ENCODE results near the gene PLCG1. TPM values are rescaled to one million over a fixed set of nuclear protein-coding genes. Genes with fewer than 3 reads are reported as not detected.

Gene PLCG1
- 100 to 1,000 TPM; 199 to 242 (median 236) TPM for total RNA-seq
- 97.8 TPM for total RNA-seq (2013)

DNA sequence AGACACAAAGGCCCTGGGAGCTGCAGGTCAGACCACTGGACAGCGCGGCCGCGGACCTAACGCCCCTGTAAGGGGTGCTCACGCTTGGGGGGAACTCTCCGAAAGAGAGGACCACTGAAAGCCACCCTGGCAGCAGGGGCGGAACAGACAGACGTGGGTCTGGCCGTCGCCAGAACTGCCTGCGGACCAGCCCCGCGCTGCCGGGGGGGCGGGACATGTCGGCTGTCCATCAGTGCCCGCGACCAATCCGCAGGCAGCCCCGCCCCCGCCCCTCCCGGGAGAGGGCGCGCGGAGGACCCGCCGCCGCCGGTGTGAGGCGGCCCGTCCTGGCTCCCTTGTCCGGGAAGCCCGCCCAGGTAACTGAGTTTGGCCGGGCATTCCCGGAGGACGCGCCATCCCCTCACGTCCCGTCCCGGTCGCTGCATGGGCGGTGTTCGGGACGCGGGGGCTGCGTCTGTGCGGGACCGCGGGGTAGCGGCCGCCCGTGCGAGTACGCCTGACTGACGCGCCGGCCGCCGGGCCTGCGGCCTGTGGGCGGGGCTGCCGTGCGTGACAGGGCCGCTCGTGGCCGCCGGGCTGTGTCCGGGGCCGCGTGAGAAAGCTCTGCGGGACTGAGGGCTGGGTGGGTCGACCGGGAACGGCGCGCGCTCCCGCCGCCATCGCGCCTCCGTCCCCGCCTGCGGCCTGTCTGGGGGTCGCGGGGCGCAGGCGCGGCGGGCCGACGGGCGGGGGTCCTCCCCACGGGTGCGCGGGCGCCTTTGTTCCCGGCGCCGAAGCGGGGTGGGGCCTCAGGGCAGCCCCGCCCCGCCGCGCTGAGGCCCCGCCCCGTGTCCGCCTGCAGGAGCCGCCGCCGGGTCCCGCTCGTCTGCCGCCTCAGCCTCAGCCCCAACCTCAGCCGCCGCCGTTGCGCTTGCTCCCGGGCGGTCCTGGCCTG, at the start of gene PLCG1:
Gene PLCG1 (plus strand): TSS at position 864 of the 934 bp plus-strand sequence. CDS start 99 bp downstream, outside the sequence.
- TF ChIP-seq, protein P1, sequence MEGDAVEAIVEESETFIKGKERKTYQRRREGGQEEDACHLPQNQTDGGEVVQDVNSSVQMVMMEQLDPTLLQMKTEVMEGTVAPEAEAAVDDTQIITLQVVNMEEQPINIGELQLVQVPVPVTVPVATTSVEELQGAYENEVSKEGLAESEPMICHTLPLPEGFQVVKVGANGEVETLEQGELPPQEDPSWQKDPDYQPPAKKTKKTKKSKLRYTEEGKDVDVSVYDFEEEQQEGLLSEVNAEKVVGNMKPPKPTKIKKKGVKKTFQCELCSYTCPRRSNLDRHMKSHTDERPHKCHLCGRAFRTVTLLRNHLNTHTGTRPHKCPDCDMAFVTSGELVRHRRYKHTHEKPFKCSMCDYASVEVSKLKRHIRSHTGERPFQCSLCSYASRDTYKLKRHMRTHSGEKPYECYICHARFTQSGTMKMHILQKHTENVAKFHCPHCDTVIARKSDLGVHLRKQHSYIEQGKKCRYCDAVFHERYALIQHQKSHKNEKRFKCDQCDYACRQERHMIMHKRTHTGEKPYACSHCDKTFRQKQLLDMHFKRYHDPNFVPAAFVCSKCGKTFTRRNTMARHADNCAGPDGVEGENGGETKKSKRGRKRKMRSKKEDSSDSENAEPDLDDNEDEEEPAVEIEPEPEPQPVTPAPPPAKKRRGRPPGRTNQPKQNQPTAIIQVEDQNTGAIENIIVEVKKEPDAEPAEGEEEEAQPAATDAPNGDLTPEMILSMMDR (IDR thresholded peaks at IDR 0.05) = no peak
- Mint-ChIP-seq H3K27me3 (ENCODE audit: low read depth in 2 of 2) (no peaks in the 10 kb centered on the region), H3K4me1 (peaks cover 56 to 60% of the 10 kb centered on the region in 2 donors), H3K9me3 (no peaks in the 10 kb centered on the region), H3K27ac (peak within 1 kb of the TSS; percentile 93 to 94), H3K4me3 (peak within 1 kb of the TSS; percentile 92), H3K36me3 (no peaks in the 10 kb centered on the region)
- Histone ChIP-seq H3K4me3 (ENCODE audit: low read length) (peak within 1 kb of the TSS; percentile 54), H3K36me3 (ENCODE audit: control insufficient read depth, insufficient read depth, low read length) (no peaks in the 10 kb centered on the region), H3K9me3 (ENCODE audit: control insufficient read depth, insufficient read depth, low read length) (no peaks in the 10 kb centered on the region), H3K4me1 (ENCODE audit: control insufficient read depth, insufficient read depth, low read length) (peaks cover 60% of the 10 kb centered on the region), H3K27me3 (ENCODE audit: control insufficient read depth, insufficient read depth, low read length) (no peaks in the 10 kb centered on the region), H3K27ac (ENCODE audit: low read length) (peak within 1 kb of the TSS; percentile 68)
- ATAC-seq (peak; percentile 69 to 83 (median 75)), DNase-seq (peak; percentile 78 to 90)
- under 1% methylated on average over 121 of the region's 121 CpGs for WGBS (ENCODE audit: insufficient coverage)
- intact Hi-C loops (cut with micrococcal nuclease) = loop anchor here (5.0 kb wide), 1 partner anchor 180 kb away; the partner anchor contains the start of gene ZHX3

DNA sequence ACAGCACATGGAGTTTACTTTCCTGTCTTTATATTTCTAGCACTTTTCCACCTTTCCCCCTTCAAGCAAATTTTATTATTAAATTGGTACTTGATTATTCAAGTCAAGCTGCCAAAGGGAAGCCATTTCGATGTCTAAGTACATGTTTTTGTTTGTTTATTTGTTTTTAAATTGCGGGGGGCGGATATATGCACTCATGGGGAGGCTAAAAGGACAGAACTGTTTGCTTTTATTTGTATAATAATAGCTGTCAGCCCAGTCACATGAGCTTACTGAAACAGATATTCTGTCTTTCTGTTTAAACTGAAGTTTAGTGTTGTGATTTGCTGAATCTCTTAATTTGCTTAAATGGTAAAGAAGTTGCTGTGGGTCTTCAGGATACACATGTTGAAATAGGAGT, 49.6 kb upstream of the PLCG1 start:
- Histone ChIP-seq H3K27ac (ENCODE audit: low read length) (no peak overlapping the region), H3K4me1 (ENCODE audit: control insufficient read depth, insufficient read depth, low read length) (no peaks in the 10 kb centered on the region), H3K9me3 (ENCODE audit: control insufficient read depth, insufficient read depth, low read length) (no peaks in the 10 kb centered on the region), H3K27me3 (ENCODE audit: control insufficient read depth, insufficient read depth, low read length) (no peaks in the 10 kb centered on the region), H3K4me3 (ENCODE audit: low read length) (no peak overlapping the region), H3K36me3 (ENCODE audit: control insufficient read depth, insufficient read depth, low read length) (peaks cover 46% of the 10 kb centered on the region)
- Mint-ChIP-seq H3K27me3 (ENCODE audit: low read depth in 2 of 2) (no peaks in the 10 kb centered on the region), H3K9me3 (no peaks in the 10 kb centered on the region), H3K27ac (no peak overlapping the region), H3K4me1 (peaks cover 6 to 10% of the 10 kb centered on the region in 2 donors), H3K4me3 (no peak overlapping the region), H3K36me3 (peaks cover 19% of the 10 kb centered on the region)
- ATAC-seq (no peak), DNase-seq (no peak)
- TF ChIP-seq, protein P1 (IDR thresholded peaks at IDR 0.05) = no peak
- 96% methylated on average over 3 of the region's 3 CpGs for WGBS (ENCODE audit: insufficient coverage)
- intact Hi-C loops (cut with micrococcal nuclease) = no loop called here

DNA sequence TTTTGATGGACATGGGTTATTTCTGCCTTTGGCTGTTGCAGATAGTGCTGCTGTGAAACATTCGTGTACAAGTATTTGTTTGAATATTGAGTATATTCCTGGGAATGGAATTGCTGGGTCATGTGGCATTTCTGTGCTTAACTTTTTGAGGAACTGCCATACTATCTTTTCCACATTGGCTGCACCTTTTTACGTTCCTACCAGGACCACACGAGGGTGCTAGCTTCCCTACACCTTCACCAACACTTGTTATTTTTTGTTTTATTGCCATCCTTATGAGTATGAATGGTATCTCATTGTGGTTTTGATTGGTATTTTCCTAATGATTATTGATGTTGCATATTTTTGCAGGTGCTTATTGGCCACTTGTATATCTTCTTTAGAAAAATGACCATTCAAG, 47.8 kb upstream of the PLCG1 start:
- Mint-ChIP-seq H3K9me3 (no peaks in the 10 kb centered on the region), H3K27me3 (ENCODE audit: low read depth in 2 of 2) (no peaks in the 10 kb centered on the region), H3K36me3 (peaks cover 5% of the 10 kb centered on the region), H3K4me3 (no peak overlapping the region), H3K4me1 (peaks cover 6 to 10% of the 10 kb centered on the region in 2 donors), H3K27ac (peak overlapping the region in 1 of 2 donors; percentile 21)
- DNase-seq (no peak), ATAC-seq (no peak)
- no peaks in the 10 kb centered on the region for H3K27me3 ChIP-seq (ENCODE audit: control insufficient read depth, insufficient read depth, low read length)
- H3K4me1 ChIP-seq (ENCODE audit: control insufficient read depth, insufficient read depth, low read length) = no peaks in the 10 kb centered on the region
- H3K4me3 ChIP-seq (ENCODE audit: low read length) = no peak overlapping the region
- H3K9me3 ChIP-seq (ENCODE audit: control insufficient read depth, insufficient read depth, low read length) = no peaks in the 10 kb centered on the region
- 100% methylated on average over 3 of the region's 3 CpGs for WGBS (ENCODE audit: insufficient coverage)
- no peak overlapping the region for H3K27ac ChIP-seq (ENCODE audit: low read length)
- peaks cover 41% of the 10 kb centered on the region for H3K36me3 ChIP-seq (ENCODE audit: control insufficient read depth, insufficient read depth, low read length)
- intact Hi-C loops (cut with micrococcal nuclease) = no loop called here
- TF ChIP-seq, protein P1 (IDR thresholded peaks at IDR 0.05) = no peak
